ENCODE measurements around the gene ATP13A3.

DNA sequence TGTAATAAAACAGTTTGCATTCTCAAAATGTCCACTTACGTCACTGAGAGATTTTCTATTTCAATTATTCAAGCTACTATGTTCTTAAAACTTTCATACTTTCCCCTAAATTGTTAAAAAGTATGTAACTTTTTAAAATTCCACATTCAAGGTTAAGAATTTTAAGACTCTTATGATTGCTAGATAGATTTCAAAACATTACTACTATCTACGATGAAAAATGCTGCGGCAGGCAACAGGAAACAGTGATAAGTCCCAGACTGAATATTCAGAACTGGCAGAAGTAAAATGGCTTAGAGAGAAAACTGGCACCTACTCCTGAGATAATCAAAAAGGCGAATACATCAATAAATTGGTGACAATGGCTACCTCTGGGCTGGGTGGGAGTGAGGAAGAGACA, 16.2 kb downstream of the ATP13A3 start:
- no peak for TF ChIP-seq CTCF (IDR thresholded peaks at IDR 0.05)
- TF ChIP-seq EZH2 (IDR thresholded peaks at IDR 0.05; ENCODE audit: borderline replicate concordance, insufficient read depth, low read depth, low read length, poor library complexity, severe bottlenecking), result no peak

Data from B cell (primary cell).